SU-DHL-6 (cell line): ENCODE measurements around the gene ALG9.
"Not testable (repeated sequence)": the region's sequence is repeated elsewhere in the genome, so short reads cannot be mapped to it uniquely, and the experiment has no call there.

Source experiments
- EZH2phosphoT487 ChIP-seq: fragments of 200-600 bp; sonication (generic), shearing (Covaris generic); conservative IDR thresholded peaks from 2 replicates; pipeline ENCODE4 v1.6.1; 2018; ENCODE audit warnings: mild to moderate bottlenecking, antibody characterized with exemption, low read length, moderate library complexity, mixed read lengths
- TF ChIP-seq, protein P1 (sequence below): fragments of 200-600 bp; sonication (generic); IDR thresholded peaks from one replicate; pipeline ENCODE4 v1.5.1; 2017; ENCODE audit warnings: antibody characterized with exemption, mild to moderate bottlenecking, low read length, moderate library complexity; ENCODE audit not compliant: insufficient read depth, poor library complexity, severe bottlenecking

DNA sequence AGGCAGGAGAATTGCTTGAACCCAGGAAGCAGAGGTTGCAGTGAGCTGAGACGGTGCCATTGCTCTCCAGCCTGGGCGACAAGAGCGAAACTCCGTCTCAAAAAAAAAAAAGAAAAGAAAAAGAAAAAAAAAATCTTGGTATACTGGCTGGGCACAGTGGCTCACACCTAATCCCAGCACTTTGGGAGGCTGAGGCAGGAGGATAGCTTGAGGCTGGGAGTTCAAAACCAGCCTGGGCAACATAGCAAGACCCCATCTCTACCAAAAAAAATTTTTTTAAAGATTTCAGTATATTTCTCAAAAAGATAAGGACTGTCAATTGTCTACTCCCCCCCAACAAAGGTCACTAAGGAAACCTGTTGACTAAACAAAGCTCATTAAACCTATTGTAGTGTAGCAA lies 13.7 kb upstream of the ALG9 start:
- TF ChIP-seq, protein P1, sequence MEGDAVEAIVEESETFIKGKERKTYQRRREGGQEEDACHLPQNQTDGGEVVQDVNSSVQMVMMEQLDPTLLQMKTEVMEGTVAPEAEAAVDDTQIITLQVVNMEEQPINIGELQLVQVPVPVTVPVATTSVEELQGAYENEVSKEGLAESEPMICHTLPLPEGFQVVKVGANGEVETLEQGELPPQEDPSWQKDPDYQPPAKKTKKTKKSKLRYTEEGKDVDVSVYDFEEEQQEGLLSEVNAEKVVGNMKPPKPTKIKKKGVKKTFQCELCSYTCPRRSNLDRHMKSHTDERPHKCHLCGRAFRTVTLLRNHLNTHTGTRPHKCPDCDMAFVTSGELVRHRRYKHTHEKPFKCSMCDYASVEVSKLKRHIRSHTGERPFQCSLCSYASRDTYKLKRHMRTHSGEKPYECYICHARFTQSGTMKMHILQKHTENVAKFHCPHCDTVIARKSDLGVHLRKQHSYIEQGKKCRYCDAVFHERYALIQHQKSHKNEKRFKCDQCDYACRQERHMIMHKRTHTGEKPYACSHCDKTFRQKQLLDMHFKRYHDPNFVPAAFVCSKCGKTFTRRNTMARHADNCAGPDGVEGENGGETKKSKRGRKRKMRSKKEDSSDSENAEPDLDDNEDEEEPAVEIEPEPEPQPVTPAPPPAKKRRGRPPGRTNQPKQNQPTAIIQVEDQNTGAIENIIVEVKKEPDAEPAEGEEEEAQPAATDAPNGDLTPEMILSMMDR, result not testable (repeated sequence)
- TF ChIP-seq EZH2phosphoT487, result not testable (repeated sequence)
